ENCODE measurements around the gene MACROH2A1. TPM values are rescaled to one million over a fixed set of nuclear protein-coding genes. Genes with fewer than 3 reads are reported as not detected.

The MACROH2A1 gene
- total RNA-seq, 1 experiment from 2014 or later, result 83.8 TPM

DNA sequence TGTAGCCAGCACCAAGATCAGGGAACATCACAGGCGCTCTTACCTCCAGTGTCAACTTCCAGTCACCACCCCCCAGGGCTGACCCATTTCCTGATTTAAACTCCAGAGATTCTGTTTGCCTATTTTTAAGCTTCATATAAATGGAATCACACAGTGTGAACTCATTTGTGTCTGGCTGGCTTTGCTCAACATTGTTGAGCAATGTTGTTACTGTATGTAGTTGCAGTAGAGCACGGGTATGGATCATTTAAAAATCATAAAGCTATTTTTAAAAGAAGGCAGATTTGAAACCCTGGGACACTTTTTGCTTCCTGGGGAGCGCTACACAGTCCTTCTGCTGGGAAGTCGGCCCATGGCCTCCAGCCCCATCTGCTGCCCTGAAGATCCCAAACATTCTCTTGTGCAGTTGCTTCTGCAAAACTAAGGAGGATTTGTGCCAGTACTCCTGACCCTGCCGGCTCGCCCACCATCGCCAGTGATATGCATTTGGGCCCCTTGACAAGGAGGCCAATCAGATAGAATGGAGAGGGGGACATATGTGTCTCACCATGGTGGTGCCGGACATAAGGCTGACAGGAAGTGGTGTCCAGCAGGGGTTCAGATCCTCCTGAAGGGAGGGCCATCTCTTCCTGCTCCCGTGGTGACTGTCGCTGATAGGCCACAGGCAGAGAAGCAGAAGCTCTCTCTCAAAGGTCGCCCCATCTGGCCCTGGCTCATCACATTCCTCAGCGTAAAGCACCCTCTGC is 34.8 kb upstream of the MACROH2A1 start:
- peaks cover 9% of the 10 kb centered on the region for H3K4me1 Mint-ChIP-seq
- H3K27ac Mint-ChIP-seq, result no peak overlapping the region
- ATAC-seq (peak; percentile 59; the same call in 1 of the 2 replicates), DNase-seq (ENCODE audit: low spot score) (no peak)
- H3K9me3 Mint-ChIP-seq, result peaks cover 6% of the 10 kb centered on the region
- TF ChIP-seq, protein P1, sequence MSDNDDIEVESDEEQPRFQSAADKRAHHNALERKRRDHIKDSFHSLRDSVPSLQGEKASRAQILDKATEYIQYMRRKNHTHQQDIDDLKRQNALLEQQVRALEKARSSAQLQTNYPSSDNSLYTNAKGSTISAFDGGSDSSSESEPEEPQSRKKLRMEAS (CRISPR knock-in tag; IDR thresholded peaks at IDR 0.05), result no peak
- TF ChIP-seq GTF2I (CRISPR knock-in tag; conservative IDR thresholded peaks at IDR 0.05) (no peak), SMAD4 (CRISPR knock-in tag; IDR thresholded peaks at IDR 0.05) (no peak), AFF4 (CRISPR knock-in tag; IDR thresholded peaks at IDR 0.05; ENCODE audit: borderline replicate concordance) (no peak), NFYB (CRISPR knock-in tag; conservative IDR thresholded peaks at IDR 0.05; ENCODE audit: low read depth) (no peak), NR2C2 (CRISPR knock-in tag; IDR thresholded peaks at IDR 0.05) (no peak), JUN (CRISPR knock-in tag; IDR thresholded peaks at IDR 0.05) (no peak), ZNF263 (CRISPR knock-in tag; IDR thresholded peaks at IDR 0.05; ENCODE audit: low read depth) (no peak), CTCF (IDR thresholded peaks at IDR 0.05) (no peak), CREB1 (CRISPR knock-in tag; IDR thresholded peaks at IDR 0.05) (no peak)
- TF ChIP-seq, protein P2, sequence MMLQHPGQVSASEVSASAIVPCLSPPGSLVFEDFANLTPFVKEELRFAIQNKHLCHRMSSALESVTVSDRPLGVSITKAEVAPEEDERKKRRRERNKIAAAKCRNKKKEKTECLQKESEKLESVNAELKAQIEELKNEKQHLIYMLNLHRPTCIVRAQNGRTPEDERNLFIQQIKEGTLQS (CRISPR knock-in tag; conservative IDR thresholded peaks at IDR 0.05), result no peak
- TF ChIP-seq, protein P3, sequence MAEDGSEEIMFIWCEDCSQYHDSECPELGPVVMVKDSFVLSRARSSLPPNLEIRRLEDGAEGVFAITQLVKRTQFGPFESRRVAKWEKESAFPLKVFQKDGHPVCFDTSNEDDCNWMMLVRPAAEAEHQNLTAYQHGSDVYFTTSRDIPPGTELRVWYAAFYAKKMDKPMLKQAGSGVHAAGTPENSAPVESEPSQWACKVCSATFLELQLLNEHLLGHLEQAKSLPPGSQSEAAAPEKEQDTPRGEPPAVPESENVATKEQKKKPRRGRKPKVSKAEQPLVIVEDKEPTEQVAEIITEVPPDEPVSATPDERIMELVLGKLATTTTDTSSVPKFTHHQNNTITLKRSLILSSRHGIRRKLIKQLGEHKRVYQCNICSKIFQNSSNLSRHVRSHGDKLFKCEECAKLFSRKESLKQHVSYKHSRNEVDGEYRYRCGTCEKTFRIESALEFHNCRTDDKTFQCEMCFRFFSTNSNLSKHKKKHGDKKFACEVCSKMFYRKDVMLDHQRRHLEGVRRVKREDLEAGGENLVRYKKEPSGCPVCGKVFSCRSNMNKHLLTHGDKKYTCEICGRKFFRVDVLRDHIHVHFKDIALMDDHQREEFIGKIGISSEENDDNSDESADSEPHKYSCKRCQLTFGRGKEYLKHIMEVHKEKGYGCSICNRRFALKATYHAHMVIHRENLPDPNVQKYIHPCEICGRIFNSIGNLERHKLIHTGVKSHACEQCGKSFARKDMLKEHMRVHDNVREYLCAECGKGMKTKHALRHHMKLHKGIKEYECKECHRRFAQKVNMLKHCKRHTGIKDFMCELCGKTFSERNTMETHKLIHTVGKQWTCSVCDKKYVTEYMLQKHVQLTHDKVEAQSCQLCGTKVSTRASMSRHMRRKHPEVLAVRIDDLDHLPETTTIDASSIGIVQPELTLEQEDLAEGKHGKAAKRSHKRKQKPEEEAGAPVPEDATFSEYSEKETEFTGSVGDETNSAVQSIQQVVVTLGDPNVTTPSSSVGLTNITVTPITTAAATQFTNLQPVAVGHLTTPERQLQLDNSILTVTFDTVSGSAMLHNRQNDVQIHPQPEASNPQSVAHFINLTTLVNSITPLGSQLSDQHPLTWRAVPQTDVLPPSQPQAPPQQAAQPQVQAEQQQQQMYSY (CRISPR knock-in tag; IDR thresholded peaks at IDR 0.05), result no peak
- TF ChIP-seq, protein P4, sequence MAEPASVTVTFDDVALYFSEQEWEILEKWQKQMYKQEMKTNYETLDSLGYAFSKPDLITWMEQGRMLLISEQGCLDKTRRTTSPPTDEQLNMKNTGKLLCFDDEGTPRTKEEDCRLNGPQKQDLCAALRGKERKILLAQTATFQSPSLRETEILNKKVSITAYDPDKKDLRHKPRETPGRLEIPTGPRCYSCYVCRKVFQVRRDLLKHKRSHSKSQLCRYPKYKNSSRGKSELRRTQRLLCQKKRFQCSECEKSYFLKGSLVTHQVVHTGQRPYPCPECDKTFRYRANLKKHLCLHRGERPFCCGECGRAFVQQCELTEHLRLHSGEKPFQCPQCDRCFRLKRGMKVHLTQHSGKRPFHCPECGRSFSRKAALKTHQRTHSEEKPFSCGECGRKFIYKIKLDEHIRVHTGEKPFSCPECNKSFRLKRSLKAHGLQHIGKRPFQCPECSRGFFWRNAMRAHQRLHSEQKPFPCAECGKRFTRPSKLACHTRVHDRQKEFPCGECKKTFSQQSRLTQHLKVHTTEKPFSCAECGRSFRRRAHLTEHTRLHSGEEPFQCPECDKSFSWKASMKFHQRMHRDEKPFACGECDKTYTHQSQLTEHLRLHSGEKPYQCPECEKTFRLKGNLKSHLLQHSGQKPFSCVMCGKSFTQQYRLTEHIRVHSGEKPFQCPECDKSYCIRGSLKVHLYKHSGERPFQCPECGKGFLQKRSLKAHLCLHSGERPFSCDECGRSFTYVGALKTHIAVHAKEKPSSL (CRISPR knock-in tag; conservative IDR thresholded peaks at IDR 0.05), result no peak
- TF ChIP-seq, protein P5, sequence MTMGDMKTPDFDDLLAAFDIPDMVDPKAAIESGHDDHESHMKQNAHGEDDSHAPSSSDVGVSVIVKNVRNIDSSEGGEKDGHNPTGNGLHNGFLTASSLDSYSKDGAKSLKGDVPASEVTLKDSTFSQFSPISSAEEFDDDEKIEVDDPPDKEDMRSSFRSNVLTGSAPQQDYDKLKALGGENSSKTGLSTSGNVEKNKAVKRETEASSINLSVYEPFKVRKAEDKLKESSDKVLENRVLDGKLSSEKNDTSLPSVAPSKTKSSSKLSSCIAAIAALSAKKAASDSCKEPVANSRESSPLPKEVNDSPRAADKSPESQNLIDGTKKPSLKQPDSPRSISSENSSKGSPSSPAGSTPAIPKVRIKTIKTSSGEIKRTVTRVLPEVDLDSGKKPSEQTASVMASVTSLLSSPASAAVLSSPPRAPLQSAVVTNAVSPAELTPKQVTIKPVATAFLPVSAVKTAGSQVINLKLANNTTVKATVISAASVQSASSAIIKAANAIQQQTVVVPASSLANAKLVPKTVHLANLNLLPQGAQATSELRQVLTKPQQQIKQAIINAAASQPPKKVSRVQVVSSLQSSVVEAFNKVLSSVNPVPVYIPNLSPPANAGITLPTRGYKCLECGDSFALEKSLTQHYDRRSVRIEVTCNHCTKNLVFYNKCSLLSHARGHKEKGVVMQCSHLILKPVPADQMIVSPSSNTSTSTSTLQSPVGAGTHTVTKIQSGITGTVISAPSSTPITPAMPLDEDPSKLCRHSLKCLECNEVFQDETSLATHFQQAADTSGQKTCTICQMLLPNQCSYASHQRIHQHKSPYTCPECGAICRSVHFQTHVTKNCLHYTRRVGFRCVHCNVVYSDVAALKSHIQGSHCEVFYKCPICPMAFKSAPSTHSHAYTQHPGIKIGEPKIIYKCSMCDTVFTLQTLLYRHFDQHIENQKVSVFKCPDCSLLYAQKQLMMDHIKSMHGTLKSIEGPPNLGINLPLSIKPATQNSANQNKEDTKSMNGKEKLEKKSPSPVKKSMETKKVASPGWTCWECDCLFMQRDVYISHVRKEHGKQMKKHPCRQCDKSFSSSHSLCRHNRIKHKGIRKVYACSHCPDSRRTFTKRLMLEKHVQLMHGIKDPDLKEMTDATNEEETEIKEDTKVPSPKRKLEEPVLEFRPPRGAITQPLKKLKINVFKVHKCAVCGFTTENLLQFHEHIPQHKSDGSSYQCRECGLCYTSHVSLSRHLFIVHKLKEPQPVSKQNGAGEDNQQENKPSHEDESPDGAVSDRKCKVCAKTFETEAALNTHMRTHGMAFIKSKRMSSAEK (CRISPR knock-in tag; IDR thresholded peaks at IDR 0.05; ENCODE audit: borderline replicate concordance), result no peak
- TF ChIP-seq, protein P6, sequence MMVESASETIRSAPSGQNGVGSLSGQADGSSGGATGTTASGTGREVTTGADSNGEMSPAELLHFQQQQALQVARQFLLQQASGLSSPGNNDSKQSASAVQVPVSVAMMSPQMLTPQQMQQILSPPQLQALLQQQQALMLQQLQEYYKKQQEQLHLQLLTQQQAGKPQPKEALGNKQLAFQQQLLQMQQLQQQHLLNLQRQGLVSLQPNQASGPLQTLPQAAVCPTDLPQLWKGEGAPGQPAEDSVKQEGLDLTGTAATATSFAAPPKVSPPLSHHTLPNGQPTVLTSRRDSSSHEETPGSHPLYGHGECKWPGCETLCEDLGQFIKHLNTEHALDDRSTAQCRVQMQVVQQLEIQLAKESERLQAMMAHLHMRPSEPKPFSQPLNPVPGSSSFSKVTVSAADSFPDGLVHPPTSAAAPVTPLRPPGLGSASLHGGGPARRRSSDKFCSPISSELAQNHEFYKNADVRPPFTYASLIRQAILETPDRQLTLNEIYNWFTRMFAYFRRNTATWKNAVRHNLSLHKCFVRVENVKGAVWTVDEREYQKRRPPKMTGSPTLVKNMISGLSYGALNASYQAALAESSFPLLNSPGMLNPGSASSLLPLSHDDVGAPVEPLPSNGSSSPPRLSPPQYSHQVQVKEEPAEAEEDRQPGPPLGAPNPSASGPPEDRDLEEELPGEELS (CRISPR knock-in tag; IDR thresholded peaks at IDR 0.05), result no peak
- TF ChIP-seq, protein P7, sequence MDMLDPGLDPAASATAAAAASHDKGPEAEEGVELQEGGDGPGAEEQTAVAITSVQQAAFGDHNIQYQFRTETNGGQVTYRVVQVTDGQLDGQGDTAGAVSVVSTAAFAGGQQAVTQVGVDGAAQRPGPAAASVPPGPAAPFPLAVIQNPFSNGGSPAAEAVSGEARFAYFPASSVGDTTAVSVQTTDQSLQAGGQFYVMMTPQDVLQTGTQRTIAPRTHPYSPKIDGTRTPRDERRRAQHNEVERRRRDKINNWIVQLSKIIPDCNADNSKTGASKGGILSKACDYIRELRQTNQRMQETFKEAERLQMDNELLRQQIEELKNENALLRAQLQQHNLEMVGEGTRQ (CRISPR knock-in tag; IDR thresholded peaks at IDR 0.05), result no peak
- no peaks in the 10 kb centered on the region; the same call in 1 of the 2 replicates for H3K27me3 Mint-ChIP-seq (ENCODE audit: low read depth)
- ChIA-PET CTCF (interaction anchor here (1.1 to 1.5 kb wide), 3 partner anchors 8 to 33 kb away, joined by 4 to 7 read pairs (median 5); no protein-coding TSS in a partner anchor), POLR2A (no interaction called here)
- H3K36me3 Mint-ChIP-seq, result peaks cover 2% of the 10 kb centered on the region; the same call in 1 of the 2 replicates
- no peak overlapping the region for H3K4me3 Mint-ChIP-seq
